K562 (cell line): ENCODE results near the gene SERPING1. TPM values are rescaled to one million over a fixed set of nuclear protein-coding genes. Genes with fewer than 3 reads are reported as not detected.

Experiments
- NRF1 ChIP-seq, 2 experiments: fragments of 450-650 bp; IDR thresholded peaks in 1 of 2; conservative IDR thresholded peaks in 1 of 2; 2 replicates each; pipeline ENCODE4 v1.6.1; 2014; ENCODE audit warnings: mild to moderate bottlenecking in 2 of 2
- TCF15 ChIP-seq: fragments of 250-450 bp; sonication (Bioruptor Pico); IDR thresholded peaks from 2 replicates; pipeline ENCODE4 v1.8.0; 2022; ENCODE audit warnings: moderate library complexity, mild to moderate bottlenecking, inconsistent platforms
- TFAM ChIP-seq: fragments of 250-450 bp; sonication (Bioruptor Pico); conservative IDR thresholded peaks from 2 replicates; pipeline ENCODE4 v1.5.0; 2021; ENCODE audit warnings: mild to moderate bottlenecking, moderate library complexity
- TFE3 ChIP-seq: fragments of 450-650 bp; formaldehyde crosslinking; IDR thresholded peaks from 2 replicates; pipeline ENCODE4 v1.4.0; 2020; ENCODE audit warnings: mild to moderate bottlenecking, mixed read lengths
- THAP7 ChIP-seq: fragments of 250-450 bp; sonication (Bioruptor Pico); IDR thresholded peaks from 2 replicates; pipeline ENCODE4 v1.5.0; 2021
- TRIM24 ChIP-seq, 2 experiments: fragments of 450-650 bp; IDR thresholded peaks; 2 replicates each; pipeline ENCODE4 v1.6.1; 2016
- ZNF551 ChIP-seq: fragments of 250-450 bp; sonication (Bioruptor Pico); IDR thresholded peaks from 2 replicates; pipeline ENCODE4 v1.5.0; 2021; ENCODE audit warnings: mild to moderate bottlenecking, moderate library complexity
- polyA plus RNA-seq, 8 experiments: library from polyadenylated mRNA; depleted of rRNA in 4 of 8; stranded (reverse) in 5 of 8; unstranded in 3 of 8; fragments of >200 nt; fragmentation: Nextera tagmentation in 2 of 8; fragmentation: Illumina TruSeq in 1 of 8; extraction: Ambion mirVana in 2 of 8; extraction: Trizol in 1 of 8; gene quantifications; 2 replicates each; pipeline versions ENCODE4 v1.2.1 to v1.2.3, GENCODE V29; 2011 to 2014; ENCODE audit warnings: inconsistent platforms in 1 of 8, missing spikeins in 1 of 8
- total RNA-seq, 7 experiments: library from RNA; depleted of rRNA in 6 of 7; stranded (reverse); fragments of >200 nt in 6 of 7; fragmentation: Illumina TruSeq in 2 of 7; extraction: Trizol in 2 of 7; gene quantifications; 2 replicates each; pipeline versions ENCODE4 v1.2.1 to v1.2.3, GENCODE V29; 2011 to 2021; ENCODE audit warnings: low replicate concordance in 1 of 7
- TF ChIP-seq, protein P1 (sequence below): fragments of 250-450 bp; sonication (Bioruptor Pico); IDR thresholded peaks from 2 replicates; pipeline ENCODE4 v1.4.0; 2020; ENCODE audit warnings: mild to moderate bottlenecking, moderate library complexity
- TF ChIP-seq, protein P2 (sequence below): fragments of 250-450 bp; sonication (Bioruptor Pico); IDR thresholded peaks from 2 replicates; pipeline ENCODE4 v1.5.0; 2022; ENCODE audit warnings: mild to moderate bottlenecking

SERPING1 gene
- total and polyA plus RNA-seq, 9 of the 15 experiments (the other 6 are each of a cell fraction or from before 2014, with no cell fraction given) = 0.10 to 1.00 (median 0.21) TPM; not detected in 2

- no peak for TF ChIP-seq TCF15 (CRISPR knock-in tag)
- TF ChIP-seq TRIM24 (IDR thresholded peaks at IDR 0.05) = no peak
- TF ChIP-seq NRF1 (conservative IDR thresholded peaks at IDR 0.05 in 1 of 2, IDR thresholded peaks at IDR 0.05 in 1 of 2) = no peak
- TF ChIP-seq ZNF551 = no peak
- TF ChIP-seq, protein P1, sequence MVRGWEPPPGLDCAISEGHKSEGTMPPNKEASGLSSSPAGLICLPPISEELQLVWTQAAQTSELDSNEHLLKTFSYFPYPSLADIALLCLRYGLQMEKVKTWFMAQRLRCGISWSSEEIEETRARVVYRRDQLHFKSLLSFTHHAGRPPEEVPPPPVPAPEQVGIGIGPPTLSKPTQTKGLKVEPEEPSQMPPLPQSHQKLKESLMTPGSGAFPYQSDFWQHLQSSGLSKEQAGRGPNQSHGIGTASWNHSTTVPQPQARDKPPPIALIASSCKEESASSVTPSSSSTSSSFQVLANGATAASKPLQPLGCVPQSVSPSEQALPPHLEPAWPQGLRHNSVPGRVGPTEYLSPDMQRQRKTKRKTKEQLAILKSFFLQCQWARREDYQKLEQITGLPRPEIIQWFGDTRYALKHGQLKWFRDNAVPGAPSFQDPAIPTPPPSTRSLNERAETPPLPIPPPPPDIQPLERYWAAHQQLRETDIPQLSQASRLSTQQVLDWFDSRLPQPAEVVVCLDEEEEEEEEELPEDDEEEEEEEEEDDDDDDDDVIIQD (CRISPR knock-in tag) = no peak
- TF ChIP-seq TFE3 = no peak
- no peak for TF ChIP-seq THAP7 (CRISPR knock-in tag)
- no peak for TF ChIP-seq TFAM
- TF ChIP-seq, protein P2, sequence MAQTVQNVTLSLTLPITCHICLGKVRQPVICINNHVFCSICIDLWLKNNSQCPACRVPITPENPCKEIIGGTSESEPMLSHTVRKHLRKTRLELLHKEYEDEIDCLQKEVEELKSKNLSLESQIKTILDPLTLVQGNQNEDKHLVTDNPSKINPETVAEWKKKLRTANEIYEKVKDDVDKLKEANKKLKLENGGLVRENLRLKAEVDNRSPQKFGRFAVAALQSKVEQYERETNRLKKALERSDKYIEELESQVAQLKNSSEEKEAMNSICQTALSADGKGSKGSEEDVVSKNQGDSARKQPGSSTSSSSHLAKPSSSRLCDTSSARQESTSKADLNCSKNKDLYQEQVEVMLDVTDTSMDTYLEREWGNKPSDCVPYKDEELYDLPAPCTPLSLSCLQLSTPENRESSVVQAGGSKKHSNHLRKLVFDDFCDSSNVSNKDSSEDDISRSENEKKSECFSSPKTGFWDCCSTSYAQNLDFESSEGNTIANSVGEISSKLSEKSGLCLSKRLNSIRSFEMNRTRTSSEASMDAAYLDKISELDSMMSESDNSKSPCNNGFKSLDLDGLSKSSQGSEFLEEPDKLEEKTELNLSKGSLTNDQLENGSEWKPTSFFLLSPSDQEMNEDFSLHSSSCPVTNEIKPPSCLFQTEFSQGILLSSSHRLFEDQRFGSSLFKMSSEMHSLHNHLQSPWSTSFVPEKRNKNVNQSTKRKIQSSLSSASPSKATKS (CRISPR knock-in tag) = no peak
Measured at GRCh38 chr11:57585301-57585700, 12.2 kb upstream of the SERPING1 start (continued).
